B cell (primary cell): ENCODE measurements around the gene CEP350. TPM values are rescaled to one million over a fixed set of nuclear protein-coding genes. Genes with fewer than 3 reads are reported as not detected.

ENCODE experiments used
- ATAC-seq: fragments of 200-7000 bp; cut with Tn5 transposase; one replicate; pipeline ENCODE4 v1.10.0; 2021; ENCODE audit warnings: low read depth, mild to moderate bottlenecking, moderate number of reproducible peaks, moderate library complexity
- CTCF ChIA-PET: fragments of 350-600 bp; sonication (Branson Sonifier 250); formaldehyde crosslinking; loops from one replicate; lab custom pipeline; 2021; ENCODE audit warnings: antibody characterized with exemption, inconsistent platforms; lab: Charles Lee
- POLR2A ChIA-PET: fragments of 350-600 bp; sonication (Branson Sonifier 250); formaldehyde crosslinking; loops from one replicate; lab custom pipeline; 2021; ENCODE audit warnings: antibody characterized with exemption; lab: Charles Lee
- DNase-seq: peaks from one replicate; pipeline ENCODE4 v3.0.0; 2013
- H2AFZ ChIP-seq: 2 replicates; pipeline ENCODE4 v1.6.1; 2012; ENCODE audit warnings: mild to moderate bottlenecking, low read depth, low read length; ENCODE audit not compliant: insufficient read depth, poor library complexity, severe bottlenecking
- H3K27ac ChIP-seq, 2 donors: 1 replicate in 1 of 2; 2 replicates in 1 of 2; pipeline ENCODE4 v1.5.1; 2012 to 2013; ENCODE audit warnings: low read length in 2 of 2, mild to moderate bottlenecking in 2 of 2, moderate library complexity in 1 of 2
- H3K27me3 ChIP-seq, 4 experiments: fragments of 200-600 bp in 1 of 4; sonication (generic) in 1 of 4; replicated peaks in 1 of 4; 1 replicate in 2 of 4; 2 replicates in 2 of 4; pipeline versions ENCODE4 v1.6.1 to v1.7.0; 2013 to 2016; ENCODE audit warnings: low read length in 3 of 4, mild to moderate bottlenecking in 2 of 4, mixed read lengths in 1 of 4, moderate library complexity in 1 of 4; ENCODE audit not compliant: insufficient read depth in 4 of 4, control insufficient read depth in 3 of 4; ENCODE audit errors: control extremely low read depth in 1 of 4
- H3K36me3 ChIP-seq, 2 experiments: replicated peaks in 1 of 2; 1 replicate in 1 of 2; 2 replicates in 1 of 2; pipeline versions ENCODE4 v1.6.1 to v1.7.1; 2013; ENCODE audit warnings: low read length in 1 of 2; ENCODE audit not compliant: insufficient read depth in 2 of 2, control insufficient read depth in 1 of 2; ENCODE audit errors: control extremely low read depth in 1 of 2, extremely low read depth in 1 of 2
- H3K4me1 ChIP-seq, 2 donors: fragments of 200-600 bp in 1 of 2; sonication (generic) in 1 of 2; 1 replicate in 1 of 2; 2 replicates in 1 of 2; pipeline versions ENCODE4 v1.5.1 to v1.6.1; 2013 to 2017; ENCODE audit warnings: low read length in 2 of 2; ENCODE audit not compliant: control insufficient read depth in 2 of 2, insufficient read depth in 2 of 2
- H3K4me2 ChIP-seq: replicated peaks from 2 replicates; pipeline ENCODE3; 2012; ENCODE audit warnings: mild to moderate bottlenecking, low read depth, low read length; ENCODE audit not compliant: poor library complexity, severe bottlenecking
- H3K4me3 ChIP-seq, 5 experiments: fragments of 200-600 bp in 1 of 5; sonication (generic) in 1 of 5; 1 replicate in 3 of 5; 2 replicates in 2 of 5; pipeline versions ENCODE4 v1.5.1 to v1.7.0; 2011 to 2016; ENCODE audit warnings: low read length in 4 of 5, mild to moderate bottlenecking in 4 of 5, low read depth in 2 of 5, control low read depth in 1 of 5, moderate library complexity in 1 of 5; ENCODE audit not compliant: insufficient read depth in 1 of 5; ENCODE audit errors: control extremely low read depth in 1 of 5, extremely low read depth in 1 of 5
- H3K79me2 ChIP-seq: fragments of 200-600 bp; sonication (generic); one replicate; pipeline ENCODE4 v1.6.0; 2016; ENCODE audit warnings: low read length; ENCODE audit not compliant: control insufficient read depth, insufficient read depth
- H3K9ac ChIP-seq: fragments of 200-600 bp; sonication (generic); 2 replicates; pipeline ENCODE4 v1.6.1; 2017; ENCODE audit warnings: mild to moderate bottlenecking, low read length, moderate library complexity
- H3K9me3 ChIP-seq, 3 donors: one replicate each; pipeline versions ENCODE4 v1.6.1 to v1.7.1; 2013; ENCODE audit warnings: low read length in 2 of 3; ENCODE audit not compliant: control insufficient read depth in 2 of 3, insufficient read depth in 1 of 3; ENCODE audit errors: control extremely low read depth in 1 of 3
- H4K20me1 ChIP-seq: 2 replicates; pipeline ENCODE4 v1.6.0; 2012; ENCODE audit warnings: mild to moderate bottlenecking, low read length; ENCODE audit not compliant: insufficient read depth, control insufficient read depth, poor library complexity, severe bottlenecking
- H3K27ac Mint-ChIP-seq: one replicate; pipeline ENCODE4 v1.8.0; 2021; ENCODE audit warnings: mixed read lengths
- H3K27me3 Mint-ChIP-seq: one replicate; pipeline ENCODE4 v1.8.0; 2021; ENCODE audit warnings: mixed read lengths
- H3K4me1 Mint-ChIP-seq: one replicate; pipeline ENCODE4 v1.8.0; 2021; ENCODE audit warnings: mixed read lengths
- H3K4me3 Mint-ChIP-seq: one replicate; pipeline ENCODE4 v1.8.0; 2021; ENCODE audit warnings: mixed read lengths
- H3K9me3 Mint-ChIP-seq: one replicate; pipeline ENCODE4 v1.8.0; 2022; ENCODE audit warnings: mixed read lengths; ENCODE audit not compliant: insufficient read depth
- CTCF ChIP-seq: fragments of 200-600 bp; IDR thresholded peaks from one replicate; pipeline ENCODE4 v1.8.0; 2022; ENCODE audit warnings: antibody characterized with exemption, mild to moderate bottlenecking
- EZH2 ChIP-seq: IDR thresholded peaks from 2 replicates; pipeline ENCODE4 v1.6.1; 2012; ENCODE audit warnings: borderline replicate concordance, low read depth, mild to moderate bottlenecking, moderate library complexity, low read length; ENCODE audit not compliant: insufficient read depth, poor library complexity, severe bottlenecking
- WGBS: methylation state at CpG from one replicate; pipeline ENCODE4 v1.1.5; 2013; ENCODE audit warnings: missing lambda C conversion rate; ENCODE audit not compliant: insufficient coverage; 5-methylcytosine and 5-hydroxymethylcytosine counted together
- intact Hi-C: fragments of 100-400 bp; cut with micrococcal nuclease; formaldehyde crosslinking; loops from one replicate; pipeline ENCODE4 v1.10.0; 2022
- polyA plus RNA-seq: library from polyadenylated mRNA; depleted of rRNA; stranded (reverse); fragments of >200 nt; gene quantifications from 2 replicates; pipeline ENCODE4 v1.2.3, GENCODE V29; 2012
- total RNA-seq, 2 donors: library from RNA; stranded (reverse); fragments of 120-200 nt in 1 of 2; gene quantifications; 1 replicate in 1 of 2; 2 replicates in 1 of 2; pipeline versions ENCODE4 v1.2.3 to v1.2.4, GENCODE V29; 2013 to 2022

The CEP350 gene
- total and polyA plus RNA-seq, 2 donors (not counting 1 experiment from before 2014, with no cell fraction given), result 7.4 to 92.3 TPM

GRCh38 chr1:179939941-179940340, 14.7 kb upstream of the CEP350 start:
- Mint-ChIP-seq H3K9me3 (no peaks in the 10 kb centered on the region), H3K27me3 (peaks cover 4% of the 10 kb centered on the region), H3K4me1 (no peaks in the 10 kb centered on the region), H3K27ac (no peak overlapping the region), H3K4me3 (no peak overlapping the region)
- Histone ChIP-seq H4K20me1 (no peaks in the 10 kb centered on the region), H3K9ac (no peak overlapping the region), H3K9me3 (no peaks in the 10 kb centered on the region), H2AFZ (no peak overlapping the region), H3K4me2 (no peak overlapping the region), H3K79me2 (no peaks in the 10 kb centered on the region), H3K27ac (no peak overlapping the region), H3K36me3 (no peaks in the 10 kb centered on the region), H3K4me1 (no peaks in the 10 kb centered on the region), H3K27me3 (no peaks in the 10 kb centered on the region), H3K4me3 (no peak overlapping the region)
- ChIA-PET POLR2A (no interaction called here), CTCF (no interaction called here)
- WGBS, result no CpG with 5 or more reads among the region's 1 CpG
- ATAC-seq (no peak), DNase-seq (no peak)
- intact Hi-C loops, result no loop called here
- TF ChIP-seq EZH2 (no peak), CTCF (no peak)

GRCh38 chr1:179941454-179941853, 13.2 kb upstream of the CEP350 start:
- Histone ChIP-seq H3K36me3 (no peaks in the 10 kb centered on the region), H3K4me2 (no peak overlapping the region), H2AFZ (no peak overlapping the region), H3K9me3 (no peaks in the 10 kb centered on the region), H3K79me2 (no peaks in the 10 kb centered on the region), H3K27ac (no peak overlapping the region), H3K9ac (no peak overlapping the region), H3K4me1 (no peaks in the 10 kb centered on the region), H3K27me3 (no peaks in the 10 kb centered on the region), H3K4me3 (no peak overlapping the region), H4K20me1 (no peaks in the 10 kb centered on the region)
- no peaks in the 10 kb centered on the region for H3K9me3 Mint-ChIP-seq
- WGBS, result 93% methylated on average over 2 of the region's 2 CpGs
- ChIA-PET POLR2A (interaction anchor here (0.6 kb wide), 1 partner anchor 66 kb away, joined by 3 read pairs; no protein-coding TSS in a partner anchor), CTCF (no interaction called here)
- intact Hi-C loops, result no loop called here
- peaks cover 4% of the 10 kb centered on the region for H3K27me3 Mint-ChIP-seq
- H3K4me1 Mint-ChIP-seq, result no peaks in the 10 kb centered on the region
- no peak for DNase-seq
- no peak overlapping the region for H3K27ac Mint-ChIP-seq
- ATAC-seq, result no peak
- H3K4me3 Mint-ChIP-seq, result no peak overlapping the region
- TF ChIP-seq EZH2 (no peak), CTCF (no peak)
